ENCODE results near the gene LOXL3.
"Not testable (repeated sequence)": the region's sequence is repeated elsewhere in the genome, so short reads cannot be mapped to it uniquely, and the experiment has no call there.

- not testable (repeated sequence) for TF ChIP-seq CTCF, POLR2A (IDR thresholded peaks at IDR 0.05)
These were observed 7.3 kb upstream of the LOXL3 start for GRCh38 chr2:74561022-74561421.

Data from thyroid gland (tissue), 4 donors.